Activated naive CD4-positive, alpha-beta T cell treated with anti-CD3 and anti-CD28 coated beads, Interleukin-2, amount 50 U/mL, for 72 hours (primary cell): ENCODE results near the gene PCDHB10. TPM values are rescaled to one million over a fixed set of nuclear protein-coding genes. Genes with fewer than 3 reads are reported as not detected.
"Not testable (repeated sequence)": the region's sequence is repeated elsewhere in the genome, so short reads cannot be mapped to it uniquely, and the experiment has no call there.

ENCODE experiments used
- ATAC-seq, 2 donors: fragments of 150-1000 bp; cut with Tn5 transposase; 2 replicates each; pipeline ENCODE4 v1.10.0; 2021; ENCODE audit warnings: mild to moderate bottlenecking in 2 of 2, moderate library complexity in 2 of 2
- DNase-seq, 2 donors: peaks; one replicate each; pipeline ENCODE4 v3.0.0; 2021 to 2022; ENCODE audit warnings: low spot score in 2 of 2
- H3K27ac Mint-ChIP-seq, 2 donors: one replicate each; pipeline ENCODE4 v1.8.0; 2022; ENCODE audit warnings: mild to moderate bottlenecking in 2 of 2, mixed read lengths in 2 of 2
- H3K36me3 Mint-ChIP-seq, 2 donors: one replicate each; pipeline ENCODE4 v1.8.0; 2022; ENCODE audit warnings: mixed read lengths in 2 of 2
- H3K9me3 Mint-ChIP-seq, 2 donors: one replicate each; pipeline ENCODE4 v1.8.0; 2022; ENCODE audit warnings: mixed read lengths in 2 of 2
- total RNA-seq, 2 donors: library from RNA; stranded (reverse); gene quantifications; one replicate each; pipeline ENCODE4 v1.2.3, GENCODE V29; 2022

Gene PCDHB10
- total RNA-seq, 2 donors from 2014 or later: not detected

GRCh38 chr5:141179876-141180275 is 12.3 kb upstream of the PCDHB10 start:
- not testable (repeated sequence) for H3K27ac Mint-ChIP-seq, ATAC-seq, DNase-seq
- Mint-ChIP-seq H3K36me3 (peaks cover 28 to 30% of the 10 kb centered on the region in 2 donors), H3K9me3 (peaks cover 17 to 27% of the 10 kb centered on the region in 2 donors)

- no peak for DNase-seq
- Mint-ChIP-seq H3K36me3 (peaks cover 29 to 34% of the 10 kb centered on the region in 2 donors), H3K9me3 (peaks cover 17 to 31% of the 10 kb centered on the region in 2 donors), H3K27ac (no peak overlapping the region)
- no peak for ATAC-seq
Measured at GRCh38 chr5:141180313-141180712, 11.8 kb upstream of the PCDHB10 start.

- peaks cover 36 to 43% of the 10 kb centered on the region in 2 donors for H3K36me3 Mint-ChIP-seq
- peaks cover 22 to 36% of the 10 kb centered on the region in 2 donors for H3K9me3 Mint-ChIP-seq
- H3K27ac Mint-ChIP-seq: no peak within 1 kb of the TSS
- no peak for DNase-seq
- no peak for ATAC-seq
Measured at GRCh38 chr5:141182248-141182647, 9.9 kb upstream of the PCDHB10 start, which contains the start of gene PCDHB16. Gene PCDHB16, plus strand, starts transcription at chr5:141182387. Its CDS starts 173 bp downstream, at chr5:141182560.

- Mint-ChIP-seq H3K36me3 (peaks cover 43 to 55% of the 10 kb centered on the region in 2 donors), H3K9me3 (peaks cover 25 to 41% of the 10 kb centered on the region in 2 donors)
- not testable (repeated sequence) for H3K27ac Mint-ChIP-seq, DNase-seq, ATAC-seq
Measured at GRCh38 chr5:141184117-141184855, 7.9 kb upstream of the PCDHB10 start.

GRCh38 chr5:141186897-141187512 is 5.1 kb upstream of the PCDHB10 start, which contains the start of gene PCDHB9:
Gene PCDHB9, plus strand, starts transcription at chr5:141187161. Its CDS starts 158 bp downstream, at chr5:141187319.
- Mint-ChIP-seq H3K9me3 (peaks cover 26 to 35% of the 10 kb centered on the region in 2 donors), H3K36me3 (peaks cover 44 to 56% of the 10 kb centered on the region in 2 donors), H3K27ac (no peak within 1 kb of the TSS)
- DNase-seq: peak in 1 of 2 donors; percentile 23
- no peak for ATAC-seq

- Mint-ChIP-seq H3K36me3 (peaks cover 44 to 56% of the 10 kb centered on the region in 2 donors), H3K9me3 (peaks cover 25 to 33% of the 10 kb centered on the region in 2 donors)
- not testable (repeated sequence) for ATAC-seq, H3K27ac Mint-ChIP-seq, DNase-seq
Measured at GRCh38 chr5:141188682-141189081, 3.5 kb upstream of the PCDHB10 start.

GRCh38 chr5:141189131-141189530 is 3.0 kb upstream of the PCDHB10 start:
- Mint-ChIP-seq H3K36me3 (peaks cover 45 to 57% of the 10 kb centered on the region in 2 donors), H3K9me3 (peaks cover 25 to 33% of the 10 kb centered on the region in 2 donors)
- ATAC-seq, H3K27ac Mint-ChIP-seq, DNase-seq: not testable (repeated sequence)

- Mint-ChIP-seq H3K36me3 (peaks cover 46 to 49% of the 10 kb centered on the region in 2 donors), H3K9me3 (peaks cover 25 to 45% of the 10 kb centered on the region in 2 donors)
- not testable (repeated sequence) for ATAC-seq, DNase-seq, H3K27ac Mint-ChIP-seq
Measured at GRCh38 chr5:141194332-141194731, 2.2 kb downstream of the PCDHB10 start.

GRCh38 chr5:141196363-141196762 is 4.2 kb downstream of the PCDHB10 start:
- Mint-ChIP-seq H3K36me3 (peaks cover 57 to 64% of the 10 kb centered on the region in 2 donors), H3K27ac (no peak overlapping the region), H3K9me3 (peaks cover 35 to 47% of the 10 kb centered on the region in 2 donors)
- ATAC-seq (no peak), DNase-seq (no peak)

- Mint-ChIP-seq H3K9me3 (peaks cover 22 to 32% of the 10 kb centered on the region in 2 donors), H3K27ac (no peak within 1 kb of the TSS), H3K36me3 (peaks cover 36 to 42% of the 10 kb centered on the region in 2 donors)
- DNase-seq: no peak
- no peak for ATAC-seq
Measured at GRCh38 chr5:141199359-141200235, 7.4 kb downstream of the PCDHB10 start, which contains the start of gene PCDHB11. Gene PCDHB11, plus strand, starts transcription at chr5:141199627. Its CDS starts 148 bp downstream, at chr5:141199775.

GRCh38 chr5:141201126-141201525 is 9.0 kb downstream of the PCDHB10 start:
- Mint-ChIP-seq H3K9me3 (peaks cover 22 to 27% of the 10 kb centered on the region in 2 donors), H3K36me3 (peaks cover 27 to 39% of the 10 kb centered on the region in 2 donors)
- not testable (repeated sequence) for ATAC-seq

GRCh38 chr5:141201646-141202045 is 9.5 kb downstream of the PCDHB10 start:
- not testable (repeated sequence) for ATAC-seq, DNase-seq
- Mint-ChIP-seq H3K27ac (peak overlapping the region in 1 of 2 donors; percentile 50), H3K9me3 (peaks cover 18 to 22% of the 10 kb centered on the region in 2 donors), H3K36me3 (peaks cover 21 to 35% of the 10 kb centered on the region in 2 donors)

More at GRCh38 chr5:141201126-141201525, 9.0 kb downstream of the PCDHB10 start:
- not testable (repeated sequence) for H3K27ac Mint-ChIP-seq, DNase-seq

GRCh38 chr5:141208478-141208877 is 16.3 kb downstream of the PCDHB10 start, which contains the start of gene PCDHB12:
Gene PCDHB12, plus strand, starts transcription at chr5:141208719. Its CDS starts 189 bp downstream, at chr5:141208908.
- no peak for DNase-seq
- Mint-ChIP-seq H3K27ac (no peak within 1 kb of the TSS), H3K9me3 (peaks cover 4 to 10% of the 10 kb centered on the region in 2 donors), H3K36me3 (peaks cover 17 to 23% of the 10 kb centered on the region in 2 donors)
- no peak for ATAC-seq

- not testable (repeated sequence) for DNase-seq, H3K27ac Mint-ChIP-seq, ATAC-seq
- peaks cover 27 to 32% of the 10 kb centered on the region in 2 donors for H3K36me3 Mint-ChIP-seq
- H3K9me3 Mint-ChIP-seq: peaks cover 12 to 14% of the 10 kb centered on the region in 2 donors
Measured at GRCh38 chr5:141210281-141210680, 18.1 kb downstream of the PCDHB10 start.

GRCh38 chr5:141210849-141211248 is 18.7 kb downstream of the PCDHB10 start:
- not testable (repeated sequence) for ATAC-seq, H3K27ac Mint-ChIP-seq, DNase-seq
- H3K9me3 Mint-ChIP-seq: peaks cover 13 to 14% of the 10 kb centered on the region in 2 donors
- peaks cover 30 to 34% of the 10 kb centered on the region in 2 donors for H3K36me3 Mint-ChIP-seq
